Keratinocyte (primary cell): ENCODE results near the gene SEMA3D. TPM values are rescaled to one million over a fixed set of nuclear protein-coding genes. Genes with fewer than 3 reads are reported as not detected.

Source experiments
- DNase-seq: peaks from one replicate; pipeline ENCODE4 v3.0.0-alpha.2; 2011; ENCODE audit warnings: low read depth, missing footprints, low spot score
- FAIRE-seq: peaks from 2 replicates; lab custom pipeline; 2011; peaks lifted over from hg19 to GRCh38; lab: Jason Lieb, UNC
- H2AFZ ChIP-seq: 2 replicates; pipeline ENCODE4 v1.6.0; 2012; ENCODE audit warnings: low read length, control low read depth, inconsistent platforms; ENCODE audit not compliant: control insufficient read depth
- H3K27ac ChIP-seq: 2 replicates; pipeline ENCODE4 v1.5.1; 2011; ENCODE audit warnings: low read length; ENCODE audit not compliant: control insufficient read depth, insufficient read depth
- H3K27me3 ChIP-seq: 3 replicates; pipeline ENCODE4 v1.6.0; 2011; ENCODE audit warnings: low read length; ENCODE audit not compliant: control insufficient read depth, insufficient read depth; ENCODE audit errors: extremely low read depth
- H3K36me3 ChIP-seq, 2 experiments: 2 replicates in 1 of 2; 3 replicates in 1 of 2; pipeline ENCODE4 v1.5.1; 2011; ENCODE audit warnings: low read length in 2 of 2, mild to moderate bottlenecking in 1 of 2; ENCODE audit not compliant: control insufficient read depth in 2 of 2, insufficient read depth in 2 of 2; ENCODE audit errors: extremely low read depth in 1 of 2
- H3K4me1 ChIP-seq: 3 replicates; pipeline ENCODE4 v1.5.1; 2011; ENCODE audit warnings: low read length; ENCODE audit not compliant: control insufficient read depth, insufficient read depth; ENCODE audit errors: extremely low read depth
- H3K4me2 ChIP-seq: 3 replicates; pipeline ENCODE4 v1.6.0; 2011; ENCODE audit warnings: low read depth, low read length; ENCODE audit not compliant: control insufficient read depth, insufficient read depth; ENCODE audit errors: extremely low read depth
- H3K4me3 ChIP-seq, 3 experiments: fragments of 200-600 bp in 1 of 3; sonication (generic) in 1 of 3; 2 replicates in 2 of 3; 3 replicates in 1 of 3; pipeline ENCODE4 v1.5.1; 2011 to 2016; ENCODE audit warnings: low read length in 3 of 3, mild to moderate bottlenecking in 3 of 3, control low read depth in 2 of 3, inconsistent platforms in 1 of 3, low read depth in 1 of 3, mixed read lengths in 1 of 3, mixed run types in 1 of 3, moderate library complexity in 1 of 3; ENCODE audit not compliant: control insufficient read depth in 2 of 3, insufficient read depth in 2 of 3; ENCODE audit errors: extremely low read depth in 1 of 3
- H3K79me2 ChIP-seq: 2 replicates; pipeline ENCODE4 v1.6.0; 2012; ENCODE audit warnings: low read length; ENCODE audit not compliant: control insufficient read depth, insufficient read depth
- H3K9ac ChIP-seq: 3 replicates; pipeline ENCODE4 v1.6.0; 2011; ENCODE audit warnings: low read length; ENCODE audit not compliant: control insufficient read depth, insufficient read depth; ENCODE audit errors: extremely low read depth
- H3K9me1 ChIP-seq: 3 replicates; pipeline ENCODE4 v1.6.0; 2011; ENCODE audit warnings: low read length; ENCODE audit not compliant: control insufficient read depth, insufficient read depth; ENCODE audit errors: extremely low read depth
- H3K9me3 ChIP-seq: 2 replicates; pipeline ENCODE4 v1.5.1; 2012; ENCODE audit warnings: low read depth, low read length; ENCODE audit not compliant: control insufficient read depth
- H4K20me1 ChIP-seq: 3 replicates; pipeline ENCODE4 v1.6.0; 2011; ENCODE audit warnings: low read length; ENCODE audit not compliant: control insufficient read depth, insufficient read depth; ENCODE audit errors: extremely low read depth
- CTCF ChIP-seq, 3 experiments: IDR thresholded peaks in 1 of 3; conservative IDR thresholded peaks in 1 of 3; optimal IDR thresholded peaks in 1 of 3; 2 replicates in 2 of 3; 3 replicates in 1 of 3; pipeline versions ENCODE3 to v1.5.1; 2011; ENCODE audit warnings: low read length in 3 of 3, mild to moderate bottlenecking in 3 of 3, moderate library complexity in 2 of 3, control low read depth in 1 of 3, inconsistent platforms in 1 of 3; ENCODE audit not compliant: insufficient read depth in 2 of 3; ENCODE audit errors: extremely low read depth in 1 of 3
- EZH2 ChIP-seq: IDR thresholded peaks from one replicate; pipeline ENCODE4 v1.6.1; 2012; ENCODE audit warnings: inconsistent platforms, mild to moderate bottlenecking, low read length, moderate library complexity
- dilution Hi-C: fragments of 300-500 bp; cut with MboI; formaldehyde crosslinking; loops from one replicate; pipeline ENCODE4 v1.7.0; 2020; ENCODE audit warnings: low sequenced_read_pairs; ENCODE audit not compliant: extremely low pct_ligation_motif_present
- polyA plus RNA-seq, 5 experiments: library from polyadenylated mRNA; depleted of rRNA in 3 of 5; stranded (reverse) in 3 of 5; stranded (forward) in 1 of 5; unstranded in 1 of 5; fragments of >200 nt; gene quantifications; 1 replicate in 1 of 5; 2 replicates in 3 of 5; 3 replicates in 1 of 5; pipeline versions ENCODE4 v1.2.1 to v1.2.3, GENCODE V29; 2011 to 2012; ENCODE audit warnings: missing spikeins in 2 of 5, low read depth in 1 of 5, low replicate concordance in 1 of 5

Gene SEMA3D
- polyA plus RNA-seq, 1 donor (not counting 4 experiments of a cell fraction or from before 2014, with no cell fraction given) = 5.2 TPM

DNA sequence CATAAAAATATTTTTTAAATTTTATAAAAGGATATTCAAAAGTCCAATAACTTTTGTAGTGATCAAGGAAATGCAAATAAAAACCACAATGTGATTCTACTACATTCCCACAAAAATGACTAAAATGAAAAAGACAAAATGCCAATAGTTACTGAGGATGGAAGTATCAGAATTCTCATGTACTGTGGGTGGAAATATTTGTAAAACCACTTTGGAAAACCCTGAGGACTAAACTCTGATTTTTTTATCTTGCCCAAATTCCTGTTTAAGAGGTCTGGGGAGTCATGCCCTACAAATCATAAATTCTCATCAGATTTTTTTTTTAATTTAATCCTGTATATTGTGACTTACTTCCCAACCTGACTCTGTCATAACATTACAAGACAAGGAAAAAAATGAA is 9.8 kb upstream of the SEMA3D start:
- dilution Hi-C loops = loop anchor here (25.0 kb wide), 1 partner anchor 134 kb away; no protein-coding TSS in a partner anchor
- Histone ChIP-seq H3K4me3 (no peak overlapping the region), H3K9ac (no peak overlapping the region), H3K27ac (no peak overlapping the region), H3K36me3 (no peaks in the 10 kb centered on the region), H3K79me2 (no peaks in the 10 kb centered on the region), H4K20me1 (no peaks in the 10 kb centered on the region), H2AFZ (no peak overlapping the region), H3K4me2 (no peak overlapping the region), H3K9me1 (no peaks in the 10 kb centered on the region), H3K9me3 (no peaks in the 10 kb centered on the region), H3K4me1 (no peaks in the 10 kb centered on the region), H3K27me3 (peaks cover 2% of the 10 kb centered on the region)
- FAIRE-seq (no peak), DNase-seq (no peak)
- TF ChIP-seq CTCF (optimal IDR thresholded peaks at IDR 0.05 in 1 of 3, IDR thresholded peaks at IDR 0.05 in 1 of 3, conservative IDR thresholded peaks at IDR 0.05 in 1 of 3; ENCODE audit: extremely low read depth in 1 of 3, insufficient read depth in 2 of 3, low read length in 3 of 3) (no peak), EZH2 (no peak)

DNA sequence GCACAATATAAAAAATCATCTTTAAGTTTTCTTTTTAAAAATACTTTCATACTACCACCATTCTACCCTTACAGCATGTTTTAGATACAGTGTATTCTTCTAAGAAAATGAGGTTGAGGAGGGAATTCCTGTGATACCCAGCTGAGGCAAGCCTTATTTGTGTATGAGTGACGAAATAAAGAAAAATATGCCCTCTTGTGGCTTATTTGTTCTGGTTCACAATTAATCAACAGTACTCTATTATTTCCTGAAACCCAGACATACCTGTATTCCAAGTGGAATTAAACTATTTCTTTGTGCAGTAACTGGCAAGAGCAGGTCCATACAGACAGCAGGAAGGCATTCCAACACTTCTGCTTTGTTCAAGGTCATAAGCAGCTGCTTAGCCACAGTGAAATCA is 4.5 kb upstream of the SEMA3D start:
- dilution Hi-C loops = loop anchor here (25.0 kb wide), 1 partner anchor 129 kb away; no protein-coding TSS in a partner anchor
- Histone ChIP-seq H3K9ac (no peak overlapping the region), H3K36me3 (no peaks in the 10 kb centered on the region), H3K4me2 (no peak overlapping the region), H3K9me1 (no peaks in the 10 kb centered on the region), H4K20me1 (no peaks in the 10 kb centered on the region), H3K9me3 (no peaks in the 10 kb centered on the region), H3K4me3 (no peak overlapping the region), H3K27me3 (peaks cover 2% of the 10 kb centered on the region), H2AFZ (no peak overlapping the region), H3K27ac (no peak overlapping the region), H3K4me1 (peaks cover 5% of the 10 kb centered on the region), H3K79me2 (no peaks in the 10 kb centered on the region)
- TF ChIP-seq CTCF (optimal IDR thresholded peaks at IDR 0.05 in 1 of 3, IDR thresholded peaks at IDR 0.05 in 1 of 3, conservative IDR thresholded peaks at IDR 0.05 in 1 of 3; ENCODE audit: extremely low read depth in 1 of 3, insufficient read depth in 2 of 3, low read length in 3 of 3) = peak in 2 of 3 experiments; percentile 36 to 49
- TF ChIP-seq EZH2 = no peak
- FAIRE-seq (peak; percentile 73), DNase-seq (no peak)
